SU-DHL-6 (cell line): ENCODE data around the gene TEX10.

Experiments used
- H2AFZ ChIP-seq: fragments of 200-600 bp; sonication (generic); 2 replicates; pipeline ENCODE4 v1.6.1; 2014; ENCODE audit warnings: low read depth, mild to moderate bottlenecking, moderate library complexity, mixed read lengths, antibody characterized with exemption, low read length; ENCODE audit not compliant: severe bottlenecking
- H3F3A ChIP-seq: fragments of 200-600 bp; shearing (Covaris generic); 2 replicates; pipeline ENCODE4 v1.6.0; 2016; ENCODE audit warnings: antibody characterized with exemption, mild to moderate bottlenecking; ENCODE audit not compliant: insufficient read depth
- H3K27ac ChIP-seq: fragments of 200-600 bp; sonication (generic); 2 replicates; pipeline ENCODE4 v1.5.1; 2016; ENCODE audit warnings: low read depth, mild to moderate bottlenecking, low read length, moderate library complexity, mixed read lengths
- H3K27me3 ChIP-seq: fragments of 200-600 bp; sonication (generic), shearing (Covaris generic); 2 replicates; pipeline ENCODE4 v1.6.0; 2014; ENCODE audit warnings: mild to moderate bottlenecking, low read length
- H3K36me3 ChIP-seq: fragments of 200-600 bp; sonication (generic); 2 replicates; pipeline ENCODE4 v1.6.1; 2014; ENCODE audit warnings: mild to moderate bottlenecking, low read length, mixed read lengths
- H3K4me2 ChIP-seq: fragments of 300-600, 200-600 bp; shearing (Covaris generic), sonication (generic); 2 replicates; pipeline ENCODE4 v1.6.0; 2014; ENCODE audit warnings: low read length, low read depth, mild to moderate bottlenecking; ENCODE audit not compliant: poor library complexity, severe bottlenecking
- H3K4me3 ChIP-seq: fragments of 200-600 bp; sonication (generic); 2 replicates; pipeline ENCODE4 v1.5.1; 2014; ENCODE audit warnings: antibody characterized with exemption, low read length, mild to moderate bottlenecking, mixed read lengths; ENCODE audit not compliant: insufficient read depth, poor library complexity, severe bottlenecking
- H3K79me2 ChIP-seq: fragments of 200-600 bp; sonication (generic); 2 replicates; pipeline ENCODE4 v1.6.1; 2014; ENCODE audit warnings: mild to moderate bottlenecking, low read length, moderate library complexity; ENCODE audit not compliant: insufficient read depth
- H3K9ac ChIP-seq: fragments of 200-600 bp; sonication (generic); 2 replicates; pipeline ENCODE4 v1.7.0; 2014; ENCODE audit warnings: mild to moderate bottlenecking, low read length
- H3K9me2 ChIP-seq: fragments of 200-600 bp; sonication (generic); replicated peaks from 2 replicates; pipeline ENCODE4 v1.6.1; 2014; ENCODE audit warnings: low read length; ENCODE audit not compliant: insufficient read depth
- H3K9me3 ChIP-seq: fragments of 200-600 bp; sonication (generic); 2 replicates; pipeline ENCODE4 v1.6.1; 2014; ENCODE audit warnings: low read length, mixed read lengths; ENCODE audit not compliant: insufficient read depth
- H4K20me1 ChIP-seq: fragments of 200-600 bp; sonication (generic); 2 replicates; pipeline ENCODE4 v1.6.1; 2014; ENCODE audit warnings: low read depth, mild to moderate bottlenecking, antibody characterized with exemption, low read length, moderate library complexity, mixed read lengths
- EZH2phosphoT487 ChIP-seq: fragments of 200-600 bp; sonication (generic), shearing (Covaris generic); conservative IDR thresholded peaks from 2 replicates; pipeline ENCODE4 v1.6.1; 2018; ENCODE audit warnings: mild to moderate bottlenecking, antibody characterized with exemption, low read length, moderate library complexity, mixed read lengths
- TF ChIP-seq, protein P1 (sequence below): fragments of 200-600 bp; sonication (generic); IDR thresholded peaks from one replicate; pipeline ENCODE4 v1.5.1; 2017; ENCODE audit warnings: antibody characterized with exemption, mild to moderate bottlenecking, low read length, moderate library complexity; ENCODE audit not compliant: insufficient read depth, poor library complexity, severe bottlenecking

The TEX10 gene

GRCh38 chr9:100355561-100355960 is 2.8 kb upstream of the TEX10 start:
- Histone ChIP-seq H3K36me3 (0 out of 2 replicates have a peak, but pooled peaks cover 4% of the 10 kb centered on the region), H3F3A (no peaks in the 10 kb centered on the region), H3K9me3 (no peaks in the 10 kb centered on the region), H2AFZ (no peak overlapping the region), H3K79me2 (peaks cover 30% of the 10 kb centered on the region), H4K20me1 (no peaks in the 10 kb centered on the region; the same call in 1 of the 2 replicates), H3K4me3 (no peak overlapping the region), H3K27me3 (no peaks in the 10 kb centered on the region), H3K9ac (peak overlapping the region; percentile 2; the same call in 1 of the 2 replicates), H3K4me2 (peak overlapping the region; percentile 39), H3K9me2 (no peaks in the 10 kb centered on the region), H3K27ac (peak overlapping the region; percentile 4; the same call in 1 of the 2 replicates)
- TF ChIP-seq, protein P1, sequence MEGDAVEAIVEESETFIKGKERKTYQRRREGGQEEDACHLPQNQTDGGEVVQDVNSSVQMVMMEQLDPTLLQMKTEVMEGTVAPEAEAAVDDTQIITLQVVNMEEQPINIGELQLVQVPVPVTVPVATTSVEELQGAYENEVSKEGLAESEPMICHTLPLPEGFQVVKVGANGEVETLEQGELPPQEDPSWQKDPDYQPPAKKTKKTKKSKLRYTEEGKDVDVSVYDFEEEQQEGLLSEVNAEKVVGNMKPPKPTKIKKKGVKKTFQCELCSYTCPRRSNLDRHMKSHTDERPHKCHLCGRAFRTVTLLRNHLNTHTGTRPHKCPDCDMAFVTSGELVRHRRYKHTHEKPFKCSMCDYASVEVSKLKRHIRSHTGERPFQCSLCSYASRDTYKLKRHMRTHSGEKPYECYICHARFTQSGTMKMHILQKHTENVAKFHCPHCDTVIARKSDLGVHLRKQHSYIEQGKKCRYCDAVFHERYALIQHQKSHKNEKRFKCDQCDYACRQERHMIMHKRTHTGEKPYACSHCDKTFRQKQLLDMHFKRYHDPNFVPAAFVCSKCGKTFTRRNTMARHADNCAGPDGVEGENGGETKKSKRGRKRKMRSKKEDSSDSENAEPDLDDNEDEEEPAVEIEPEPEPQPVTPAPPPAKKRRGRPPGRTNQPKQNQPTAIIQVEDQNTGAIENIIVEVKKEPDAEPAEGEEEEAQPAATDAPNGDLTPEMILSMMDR, result no peak
- TF ChIP-seq EZH2phosphoT487, result no peak

DNA sequence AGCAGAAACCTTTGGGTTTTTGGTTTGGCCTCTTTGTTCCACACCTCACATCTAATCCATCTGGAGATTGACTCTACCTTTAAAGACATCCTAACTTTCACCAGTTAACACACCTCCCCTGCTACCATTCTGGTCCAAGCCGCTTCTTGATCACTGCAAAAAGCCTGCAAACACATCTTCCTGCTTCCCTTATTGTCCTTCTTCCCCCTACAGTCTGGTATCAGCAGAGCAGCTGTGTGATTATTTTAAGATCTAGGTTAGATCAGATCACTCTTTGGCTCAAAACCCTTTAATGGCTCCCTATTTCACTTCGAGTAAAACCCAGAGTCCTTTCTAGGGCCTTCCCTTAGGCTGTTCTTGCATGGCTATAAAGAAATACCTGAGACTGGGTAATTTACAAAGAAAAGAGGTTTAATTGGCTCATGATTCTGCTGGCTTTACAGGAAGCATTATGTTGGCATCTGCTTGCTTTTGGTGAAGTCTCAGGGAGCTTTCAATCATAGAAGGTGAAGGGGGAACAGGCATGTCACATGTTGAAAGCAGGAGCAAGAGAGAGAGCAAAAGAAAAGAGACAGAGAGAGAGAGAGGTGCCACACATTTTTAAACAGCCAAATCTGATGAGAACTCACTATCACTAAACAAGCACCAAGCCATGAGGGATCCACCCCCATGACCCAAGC is 1.5 kb upstream of the TEX10 start:
- Histone ChIP-seq H3K79me2 (peaks cover 43% of the 10 kb centered on the region), H3K9me2 (no peaks in the 10 kb centered on the region), H3K9ac (no peak overlapping the region), H3K4me2 (peak overlapping the region; percentile 85), H2AFZ (no peak overlapping the region), H4K20me1 (peaks cover 6% of the 10 kb centered on the region; the same call in 1 of the 2 replicates), H3K4me3 (no peak overlapping the region), H3K9me3 (no peaks in the 10 kb centered on the region), H3K36me3 (0 out of 2 replicates have a peak, but pooled peaks cover 4% of the 10 kb centered on the region), H3F3A (no peaks in the 10 kb centered on the region; the same call in 1 of the 2 replicates), H3K27ac (0 out of 2 replicates have a peak overlapping the region, but pooled peaks have one; percentile 5), H3K27me3 (no peaks in the 10 kb centered on the region)
- TF ChIP-seq EZH2phosphoT487, result no peak
- TF ChIP-seq, protein P1, result no peak

GRCh38 chr9:100352201-100352726 is 478 bp downstream of the TEX10 start:
- Histone ChIP-seq H3K79me2 (peaks cover 63% of the 10 kb centered on the region), H3K27me3 (no peaks in the 10 kb centered on the region), H3K9me2 (no peaks in the 10 kb centered on the region), H3K27ac (peak overlapping the region; percentile 71), H2AFZ (peak overlapping the region; percentile 74), H3K9me3 (no peaks in the 10 kb centered on the region), H3K4me2 (peak overlapping the region; percentile 85), H3K9ac (peak overlapping the region; percentile 98), H3F3A (no peaks in the 10 kb centered on the region; the same call in 1 of the 2 replicates), H4K20me1 (peaks cover 15% of the 10 kb centered on the region; the same call in 1 of the 2 replicates), H3K4me3 (peak overlapping the region; percentile 88), H3K36me3 (peaks cover 11% of the 10 kb centered on the region; the same call in 1 of the 2 replicates)
- no peak for TF ChIP-seq EZH2phosphoT487
- TF ChIP-seq, protein P1, result no peak
